NCI-H2081 (cell line): Measurements from ENCODE around the gene DCAKD.
A peak's percentile ranks its signal among the peaks of the same experiment; 100 is the strongest.

Experiments
- DNase-seq, 2 experiments: peaks; one replicate each; lab custom pipeline; 2025; lab: John Stamatoyannopoulos, UW

The DCAKD gene

DNA sequence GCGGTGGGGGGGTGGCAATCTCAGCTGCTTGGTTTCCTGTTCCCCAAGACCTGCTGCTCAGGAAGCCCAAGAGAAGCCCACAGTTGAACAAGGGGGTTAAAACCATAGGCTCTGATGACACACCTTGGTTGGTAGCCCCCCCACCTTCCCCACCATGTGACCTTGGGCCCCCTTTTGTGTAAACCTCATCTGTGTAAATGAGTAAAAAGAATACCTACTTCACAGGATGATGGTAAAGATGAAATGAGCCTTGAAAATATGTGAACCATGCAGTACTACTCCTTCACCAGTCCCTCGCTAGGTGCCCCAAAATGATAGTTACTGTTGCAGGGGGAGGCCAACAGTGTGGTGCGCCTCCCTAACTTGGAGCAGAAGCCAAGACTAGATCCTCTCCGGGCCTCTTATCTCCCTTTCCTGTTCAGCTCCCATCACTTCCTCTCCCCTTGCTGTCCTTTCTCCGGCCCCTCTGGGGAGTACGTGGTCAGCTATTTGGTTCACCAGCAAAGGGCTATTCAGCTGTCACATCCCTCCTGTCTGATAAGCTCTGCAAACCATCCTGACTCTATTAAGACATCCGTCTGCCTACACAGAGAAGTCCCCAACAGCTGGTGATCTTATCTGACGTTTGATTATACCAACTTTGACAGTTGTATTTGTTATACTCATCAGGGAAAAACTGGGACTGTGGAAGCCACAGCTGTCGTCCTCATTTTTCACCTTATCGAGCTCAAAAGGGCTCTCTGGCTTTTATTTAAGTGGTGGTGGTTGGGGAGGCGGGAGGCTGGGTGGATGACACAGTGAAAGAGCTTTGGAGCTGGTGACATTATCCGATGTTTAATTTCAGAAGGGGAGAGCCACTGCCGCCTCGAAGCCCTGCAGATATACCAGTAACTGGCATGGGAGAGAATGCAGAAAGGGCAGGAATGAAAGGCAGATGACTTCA is 19.9 kb downstream of the DCAKD start:
- no peak for DNase-seq

DNA sequence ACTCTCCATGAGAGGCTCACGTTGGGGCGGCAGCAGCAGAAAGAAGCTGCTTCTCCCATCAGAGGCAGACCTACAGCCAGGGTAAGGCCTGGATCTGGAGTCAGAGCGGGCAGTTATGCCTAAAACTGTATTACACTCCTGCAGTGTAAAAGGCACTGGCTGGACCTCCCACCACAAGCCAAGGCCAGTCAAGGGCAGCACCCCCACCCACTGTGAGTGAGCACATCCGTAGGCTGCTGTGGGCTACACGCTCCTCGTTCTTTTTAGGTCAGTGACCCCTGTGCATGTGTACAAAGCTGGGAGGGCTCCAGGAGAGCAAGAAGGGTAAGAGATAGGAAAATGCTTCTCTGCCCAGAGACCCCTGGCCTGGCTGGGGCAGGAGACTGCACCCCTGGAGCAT is 20.7 kb downstream of the DCAKD start:
- no peak for DNase-seq

DNA sequence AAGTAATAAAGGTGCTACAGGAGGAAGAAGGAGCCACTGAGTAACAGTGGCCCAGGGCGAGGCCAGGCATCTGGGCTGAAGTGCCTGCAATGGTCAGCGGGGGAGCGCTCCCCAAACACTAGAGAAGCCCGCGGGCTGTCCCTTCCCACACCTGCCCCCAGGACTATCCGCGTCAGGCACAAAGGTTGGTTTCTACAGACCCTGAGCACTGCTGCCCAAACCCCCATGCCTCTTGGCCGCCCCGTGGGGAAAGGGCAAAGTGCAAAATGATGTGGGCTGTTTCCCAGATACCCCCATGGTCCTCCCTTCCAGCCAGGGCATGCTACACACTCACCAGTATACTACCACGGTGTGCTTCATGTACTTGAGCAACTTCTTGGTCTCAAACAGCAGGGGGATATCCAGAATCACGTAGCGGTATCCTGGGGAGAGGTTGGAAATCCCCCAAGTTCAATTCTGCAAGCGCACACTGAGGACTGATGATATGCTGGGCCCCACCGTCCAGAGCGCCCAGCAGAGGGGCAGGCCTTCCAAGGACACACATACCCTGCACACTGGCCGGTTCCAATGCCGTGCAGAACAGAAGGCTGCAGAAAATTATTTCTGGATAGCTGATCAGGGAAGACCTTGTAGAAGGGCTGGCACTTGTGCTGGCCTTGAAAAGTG is 21.5 kb downstream of the DCAKD start:
- DNase-seq: no peak

DNA sequence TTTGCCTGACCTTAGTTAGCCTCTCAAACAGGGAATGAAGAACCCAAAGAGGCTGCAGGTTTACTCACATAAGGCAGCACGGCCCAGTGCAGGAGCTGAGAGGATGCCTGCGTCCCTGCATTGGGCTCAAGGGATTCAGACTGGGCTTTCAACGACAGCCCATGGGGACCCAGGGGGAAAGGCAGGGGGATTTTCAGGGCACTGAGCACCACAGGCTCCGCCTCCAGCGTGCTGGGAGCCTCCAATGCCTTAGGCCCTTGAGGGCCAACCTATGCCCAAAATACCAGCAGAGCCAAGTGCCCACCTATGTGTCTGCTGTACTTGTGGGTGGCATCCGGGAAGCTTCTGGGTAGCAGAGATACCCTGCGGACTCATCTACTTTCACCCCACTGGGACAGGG is 22.3 kb downstream of the DCAKD start:
- DNase-seq: no peak

DNA sequence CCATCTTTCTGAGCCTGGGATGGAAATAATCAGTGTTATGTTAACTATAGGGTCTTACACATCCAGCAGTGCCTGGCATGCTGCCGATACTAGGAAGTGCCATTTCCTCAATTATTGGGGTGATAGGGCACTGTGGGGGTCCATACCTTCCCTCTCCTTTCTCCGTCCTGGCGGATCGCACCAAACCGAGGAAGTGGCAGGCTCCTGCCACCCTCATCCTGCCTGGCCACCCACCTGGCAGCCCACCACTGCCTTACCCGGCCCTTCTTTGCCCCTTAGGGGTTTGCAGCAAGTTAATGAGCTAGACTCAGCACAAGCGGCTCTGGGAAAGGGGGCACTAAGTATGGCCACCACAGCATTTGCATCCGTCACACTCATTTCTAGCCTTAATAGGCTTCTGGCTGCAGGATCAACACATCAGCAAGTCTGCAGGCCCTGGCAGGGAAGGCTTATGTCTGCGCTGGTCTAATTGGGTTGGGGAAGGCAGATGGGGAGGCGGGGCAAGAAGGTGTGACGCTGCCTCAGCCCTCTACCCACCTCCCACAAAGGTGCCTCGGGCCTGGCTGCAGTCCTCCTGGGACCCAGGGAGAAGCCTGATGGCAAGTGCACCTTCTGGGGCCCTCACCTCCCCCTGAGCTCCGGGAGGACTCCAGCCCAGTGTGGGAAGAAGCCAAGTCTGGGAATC is 28.6 kb downstream of the DCAKD start:
- no peak for DNase-seq

DNA sequence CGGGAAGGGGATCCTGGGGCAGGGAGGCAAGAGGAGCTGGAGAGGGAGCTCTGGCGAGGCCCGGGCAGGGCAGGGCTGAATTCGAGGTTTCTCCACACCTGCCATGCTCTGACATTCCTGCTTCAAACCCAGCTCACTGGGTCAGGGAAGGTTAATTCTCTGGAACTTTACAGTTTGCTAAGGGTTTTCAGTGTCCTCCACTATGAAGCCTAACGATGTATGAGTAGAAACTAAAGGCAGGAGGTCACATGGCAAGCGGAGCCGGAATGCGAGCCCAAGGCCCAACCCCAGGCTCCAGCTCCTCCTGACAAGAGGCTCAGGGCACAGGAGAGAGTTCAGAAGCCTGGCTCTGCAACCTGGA is 29.2 kb downstream of the DCAKD start:
- DNase-seq: no peak

DNA sequence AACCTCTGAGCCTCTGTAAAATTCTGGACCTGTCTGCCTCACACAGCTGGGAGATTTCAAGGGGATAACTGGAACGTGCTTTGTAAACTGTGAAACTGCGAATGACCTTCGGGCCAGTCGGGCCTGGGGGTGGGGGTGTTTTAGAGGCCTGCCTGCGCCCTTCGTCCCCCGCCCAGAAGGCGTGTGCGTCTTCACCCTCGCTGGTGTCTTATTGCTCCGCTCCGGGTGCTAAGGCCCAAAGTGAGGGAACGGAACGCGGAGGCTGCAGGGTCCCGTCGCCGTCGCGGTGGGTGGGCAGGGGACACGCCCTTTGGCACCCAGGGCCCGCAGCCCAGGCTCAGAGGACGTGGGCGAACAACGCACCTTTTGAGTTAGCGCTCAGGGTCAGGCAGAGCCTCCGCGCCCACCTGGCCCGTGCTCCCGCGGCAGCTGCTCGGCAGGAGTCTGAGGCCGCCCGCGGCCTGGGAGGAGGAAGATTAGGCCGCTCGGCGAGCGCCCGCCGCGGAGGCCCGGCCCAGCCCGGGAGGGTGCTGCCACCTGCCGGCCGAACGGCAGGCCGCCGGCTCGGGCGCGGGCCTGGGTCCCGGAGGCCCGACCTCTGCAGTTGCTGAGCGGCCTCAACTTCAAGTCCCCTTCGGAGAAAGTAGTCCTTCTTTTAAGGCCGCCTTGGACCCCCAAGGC is 29.7 kb downstream of the DCAKD start:
- peak; percentile 63 to 68 for DNase-seq

DNA sequence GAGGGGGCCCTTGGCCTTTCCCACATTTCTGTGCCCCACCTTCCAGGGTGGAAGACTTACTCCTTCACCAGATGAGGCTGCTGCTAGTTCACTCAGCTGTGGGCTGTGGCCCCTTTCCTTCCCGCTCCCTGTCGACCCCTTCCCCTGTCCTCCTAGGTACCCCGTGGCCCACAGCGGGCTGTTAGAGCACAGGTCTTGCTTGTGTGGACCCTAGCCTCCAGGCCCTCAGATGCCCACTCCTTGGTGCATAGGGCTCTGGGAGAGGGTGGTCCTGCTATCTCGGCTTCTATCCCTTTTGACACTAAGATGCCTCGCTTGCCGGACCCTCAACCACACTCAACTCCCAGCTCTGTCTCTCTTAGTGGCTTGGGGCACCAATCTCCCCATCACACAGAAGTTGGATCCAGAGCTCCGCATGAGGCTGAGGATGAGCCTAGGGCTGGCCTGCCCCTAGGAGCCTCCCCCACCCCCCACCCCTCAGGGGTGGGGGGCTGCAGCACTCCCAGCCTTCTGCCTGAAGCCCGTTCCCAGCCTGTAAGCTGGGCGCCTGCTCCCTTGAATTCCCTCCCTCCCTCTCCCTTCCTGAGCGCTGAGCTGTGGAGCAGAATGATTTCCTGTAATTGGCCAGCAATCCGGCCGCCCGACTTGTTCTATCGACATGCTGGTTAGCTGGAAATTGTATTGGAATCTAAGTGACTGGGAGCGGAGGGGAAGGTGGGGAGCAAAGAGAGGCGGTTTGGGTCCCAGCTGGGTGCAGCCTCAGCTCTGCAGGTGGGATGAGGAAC is 30.9 kb downstream of the DCAKD start:
- peak; percentile 20 to 24 for DNase-seq

DNA sequence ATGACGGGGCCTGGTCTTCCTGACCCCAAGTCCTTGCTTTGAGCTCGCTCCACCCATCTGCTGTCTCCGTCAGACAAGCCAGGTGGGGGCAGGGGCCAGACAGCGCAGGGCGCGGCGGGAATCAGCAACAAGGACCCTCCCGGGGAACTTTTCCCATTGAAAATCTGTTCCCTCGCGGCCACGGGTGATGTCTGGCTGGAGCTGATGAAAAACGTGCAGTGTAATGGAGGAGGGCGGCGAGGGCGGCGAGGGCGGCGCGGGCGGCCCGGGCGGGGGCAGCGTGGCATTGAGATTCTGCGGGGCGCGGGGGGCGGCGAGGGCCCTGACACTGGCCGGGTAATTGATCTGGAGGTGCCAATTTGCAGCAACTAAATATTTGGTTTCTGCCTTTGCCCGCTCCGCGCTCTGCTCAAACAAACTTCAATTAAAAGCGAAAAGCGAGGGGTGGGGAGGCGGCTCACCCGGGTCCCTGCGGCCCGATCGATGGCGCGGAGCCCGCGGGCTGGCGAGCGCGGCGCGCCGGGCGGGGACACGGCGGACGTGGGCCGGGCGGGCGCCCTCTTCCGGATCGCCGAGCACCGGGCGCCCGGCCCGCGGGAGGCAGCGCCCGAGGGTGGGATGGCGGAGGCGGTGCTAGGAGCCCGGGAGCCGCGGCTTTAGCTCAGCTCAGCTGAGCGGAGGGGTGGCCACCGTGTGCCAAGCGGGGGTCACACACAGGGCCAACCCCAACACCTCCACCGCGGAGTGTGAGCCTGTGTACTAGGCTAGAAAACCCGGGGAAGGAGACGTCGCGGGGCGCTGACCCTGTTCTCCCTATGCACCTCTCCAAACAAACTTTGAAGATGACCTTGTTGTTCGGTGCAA is 32.4 kb downstream of the DCAKD start:
- peak; percentile 37 to 51 for DNase-seq

DNA sequence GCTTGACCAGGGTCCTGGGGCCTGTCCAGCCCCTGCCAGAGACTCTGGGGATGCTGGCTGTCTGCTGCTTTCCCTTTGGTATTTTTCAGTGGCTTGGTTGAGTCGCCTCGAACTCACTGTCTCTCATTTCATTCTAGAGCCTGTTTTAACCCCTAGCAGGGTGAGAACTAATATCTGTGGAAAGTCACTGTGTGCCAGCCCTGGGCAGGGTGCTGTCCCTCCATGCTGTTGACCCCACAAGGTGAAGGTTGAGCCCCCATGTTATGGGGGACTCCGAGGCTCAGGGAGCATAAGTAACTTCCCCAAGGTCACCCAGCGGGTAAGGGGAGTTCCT is 33.0 kb downstream of the DCAKD start:
- no peak for DNase-seq

DNA sequence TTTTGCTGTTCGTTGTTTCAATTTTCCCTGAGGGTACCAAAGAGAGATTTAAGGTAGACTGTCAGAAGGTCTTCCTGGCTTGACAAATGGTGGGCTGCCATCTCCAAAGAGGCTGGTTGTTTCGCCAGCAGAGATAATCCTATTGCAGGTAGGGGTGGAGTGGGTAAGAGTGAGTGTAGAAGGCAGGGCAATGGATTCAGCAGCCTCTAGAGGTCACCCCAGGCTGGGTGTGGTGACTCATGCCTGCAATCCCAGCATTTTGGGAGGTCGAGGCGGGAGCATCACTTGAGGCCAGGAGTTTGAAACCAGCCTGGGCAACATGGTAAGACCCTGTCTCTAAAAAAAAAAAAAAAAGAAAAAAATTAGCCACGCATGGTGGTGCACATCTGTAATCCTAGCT is 34.6 kb downstream of the DCAKD start:
- no peak for DNase-seq

DNA sequence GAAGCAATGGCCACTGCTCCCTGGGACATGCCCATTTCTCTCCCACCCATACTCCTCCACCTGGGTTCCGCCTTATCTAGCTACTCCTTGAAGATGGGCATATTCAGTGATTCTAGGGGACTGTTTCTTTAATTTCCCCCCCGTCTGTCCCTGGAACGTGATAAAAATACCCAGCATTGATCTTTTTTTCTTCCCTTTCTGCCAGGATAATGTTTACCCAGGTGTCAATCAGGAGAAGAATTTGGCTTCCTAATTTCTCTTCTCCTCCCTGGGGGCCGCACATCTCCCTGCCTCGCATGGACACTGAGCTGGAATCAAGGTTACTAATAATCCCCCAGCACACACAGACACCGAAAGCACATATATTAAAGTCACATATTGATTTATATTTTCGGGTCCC is 35.2 kb downstream of the DCAKD start:
- no peak for DNase-seq

DNA sequence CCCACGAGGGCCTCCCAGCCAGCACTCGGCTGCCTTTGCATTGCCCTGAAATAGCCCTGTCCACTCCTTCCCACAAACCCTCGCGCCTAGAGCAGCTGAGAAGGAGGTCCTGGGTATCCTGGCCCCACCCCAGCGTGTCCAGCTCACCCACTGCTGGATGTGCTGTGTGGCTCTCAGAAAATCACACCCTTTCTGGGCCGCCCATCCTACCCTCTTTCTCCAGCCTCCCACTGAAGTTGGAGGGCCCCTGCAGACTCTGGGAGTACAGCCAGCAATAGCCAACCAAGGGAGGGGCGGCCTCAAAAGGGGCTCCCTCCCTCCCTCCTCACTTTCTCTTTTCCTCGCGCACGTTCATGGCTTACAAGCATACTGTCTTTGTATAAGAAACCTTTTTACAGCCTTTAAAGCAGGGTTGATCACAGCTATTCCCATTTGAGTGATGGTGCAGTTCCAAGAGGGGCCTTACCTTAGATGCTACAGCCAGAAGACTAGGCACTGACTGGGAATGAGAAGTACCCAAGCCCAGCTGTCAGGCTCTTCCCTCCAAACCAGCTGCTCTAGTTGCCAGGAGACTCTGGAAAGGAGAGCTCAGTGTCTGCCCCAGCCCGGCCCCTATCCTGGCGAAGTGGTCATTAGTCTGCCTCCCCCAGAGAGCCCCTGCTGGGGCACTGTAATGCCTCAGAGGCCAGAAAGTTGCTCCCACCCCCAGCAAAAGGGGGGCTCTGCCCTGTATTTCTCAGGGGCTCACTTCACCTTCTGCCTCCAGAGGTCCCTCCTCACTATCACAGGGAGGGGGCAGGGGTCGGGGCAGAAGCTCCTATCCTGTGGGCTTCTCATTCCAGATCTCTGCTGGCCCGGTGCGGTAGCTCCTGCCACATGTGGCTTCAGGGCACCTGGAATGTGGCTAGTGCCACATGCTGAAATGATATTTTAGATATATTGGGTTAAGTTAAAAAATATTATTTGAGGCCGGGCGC is 38.1 kb downstream of the DCAKD start:
- peak; percentile 68 to 82 for DNase-seq

DNA sequence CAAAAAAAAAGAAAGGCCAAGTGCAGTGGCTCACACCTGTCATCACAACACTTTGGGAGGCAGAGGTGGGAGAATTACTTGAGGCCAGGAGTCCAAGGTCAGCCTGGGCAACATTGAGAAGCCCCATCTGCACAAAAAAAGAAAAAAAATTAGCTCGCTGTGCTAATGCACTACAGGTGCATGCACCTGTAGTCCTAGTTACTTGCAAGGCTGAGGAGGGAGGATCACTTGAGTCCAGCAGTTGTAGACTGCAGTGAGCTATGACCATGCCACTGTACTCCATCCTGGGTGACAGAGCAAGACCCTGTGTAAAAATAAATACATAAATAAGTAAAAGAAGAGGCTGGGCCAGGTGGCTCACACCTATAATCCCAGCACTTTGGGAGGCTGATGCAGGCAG is 39.7 kb downstream of the DCAKD start:
- no peak for DNase-seq

DNA sequence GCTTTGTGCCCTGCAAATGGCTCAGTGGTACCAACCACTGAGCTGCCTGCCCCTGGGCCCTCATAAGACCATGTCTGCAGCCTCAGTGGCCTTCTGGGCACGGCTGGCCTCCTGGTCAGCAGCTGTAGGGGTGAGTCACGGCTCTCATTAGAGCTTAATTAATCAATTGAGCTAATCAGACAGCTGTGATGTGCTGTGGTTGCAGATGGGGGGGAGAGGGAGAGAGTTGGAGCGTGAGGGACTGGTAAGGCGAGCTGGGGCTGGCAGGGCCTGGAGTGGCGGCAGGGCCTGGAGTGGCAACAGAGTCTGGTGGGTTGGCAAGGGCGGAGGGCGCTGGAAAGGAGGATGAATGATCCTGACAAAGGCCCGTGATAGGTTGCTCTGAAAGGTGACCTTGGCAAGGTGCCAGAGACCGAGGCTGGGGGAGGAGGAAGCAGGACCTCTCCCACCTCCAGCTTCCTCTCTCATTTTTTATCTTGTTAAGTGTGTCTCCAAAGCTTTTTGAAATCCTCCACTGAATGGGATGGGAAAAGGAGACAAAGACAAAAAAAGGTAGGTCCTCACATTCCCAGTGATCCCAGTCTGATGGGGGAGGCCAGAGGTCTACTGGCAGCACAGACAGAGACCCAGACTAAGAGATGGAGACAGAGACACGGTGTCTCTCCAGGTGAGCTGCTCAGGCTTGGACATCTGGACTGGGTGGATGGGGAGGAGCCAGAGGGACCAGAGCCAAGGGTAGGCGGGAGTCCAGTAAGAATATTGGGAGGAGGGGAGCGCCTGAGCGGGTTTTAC is 41.6 kb downstream of the DCAKD start:
- no peak for DNase-seq

DNA sequence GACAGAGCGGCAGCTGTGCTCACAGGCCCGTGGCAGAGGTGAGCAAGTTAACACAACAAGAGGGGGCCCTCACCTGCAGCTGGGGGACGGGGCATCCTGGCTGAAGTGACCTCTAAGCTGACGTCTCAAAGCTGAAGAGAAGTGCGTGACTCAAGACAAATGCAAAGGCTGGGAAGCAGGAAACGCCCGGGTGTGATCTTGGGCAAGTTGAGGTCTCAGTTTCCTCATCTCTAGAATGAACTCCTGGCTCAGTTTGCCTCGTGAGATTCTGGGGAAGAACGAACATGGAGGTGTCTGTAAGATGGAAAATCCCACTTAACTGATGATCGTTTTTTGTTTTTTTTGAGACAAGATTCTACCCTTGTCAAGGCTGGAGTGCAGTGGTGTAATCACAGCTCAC is 43.2 kb downstream of the DCAKD start:
- no peak for DNase-seq

DNA sequence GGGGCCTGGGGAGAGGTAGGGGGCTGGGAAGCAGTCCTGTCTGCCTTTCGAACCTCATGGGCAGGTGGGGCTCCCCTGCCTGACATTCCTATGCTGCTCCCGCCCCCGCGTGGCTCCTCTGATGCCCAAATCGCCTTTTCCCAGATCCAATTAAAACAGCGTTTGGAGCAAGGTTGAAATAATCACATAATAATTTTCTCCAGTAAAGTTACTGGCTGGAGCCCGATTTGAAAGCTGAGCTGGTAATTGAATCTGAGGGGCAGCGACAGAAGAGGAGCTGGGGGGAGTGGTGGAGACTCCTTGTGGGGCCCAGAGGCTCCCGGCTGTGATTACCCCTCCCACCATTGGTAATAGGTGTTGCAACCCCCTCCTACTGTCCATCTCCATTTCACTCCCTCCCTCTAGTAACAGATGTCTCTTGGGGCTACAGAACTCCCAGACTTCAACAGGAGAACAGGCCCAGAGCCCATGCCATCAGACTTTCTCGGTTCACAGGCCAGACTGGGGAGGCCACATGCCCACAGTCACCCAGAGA is 44.4 kb downstream of the DCAKD start:
- no peak for DNase-seq

DNA sequence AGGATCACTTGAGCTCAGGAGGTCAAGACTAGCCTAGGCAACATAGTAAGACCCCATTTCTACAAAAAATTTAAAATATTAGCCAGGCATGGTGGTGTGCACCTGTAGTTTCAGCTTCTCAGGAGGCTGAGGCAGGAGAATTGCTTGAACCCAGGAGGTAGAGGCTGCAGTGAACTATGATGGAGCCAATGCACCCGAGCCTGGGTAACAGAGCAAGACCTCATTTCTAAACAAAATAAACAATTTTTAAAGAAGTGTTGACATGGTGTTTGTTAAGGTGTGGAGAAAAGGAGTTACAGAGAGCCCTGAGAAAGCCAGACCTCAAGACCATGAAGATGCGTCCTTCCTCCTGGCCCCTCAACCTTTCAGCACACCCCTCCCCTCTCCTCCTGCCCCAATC is 45.7 kb downstream of the DCAKD start:
- no peak for DNase-seq
